Stimulated activated CD4-positive, alpha-beta T cell treated with anti-CD3 and anti-CD28 coated beads, Interleukin-4, amount 100 ng/mL, for 24 hours (primary cell): ENCODE data around the gene C1orf159.

Experiments
- DNase-seq: peaks from one replicate; pipeline ENCODE4 v3.0.0-alpha.2; 2020

C1orf159 gene

GRCh38 chr1:1130206-1131120 lies 14.6 kb upstream of the C1orf159 start:
- no peak for DNase-seq

- DNase-seq = no peak
Observed at GRCh38 chr1:1129381-1129821, 13.5 kb upstream of the C1orf159 start.

- no peak for DNase-seq
Observed at GRCh38 chr1:1128454-1129139, 12.7 kb upstream of the C1orf159 start.

- DNase-seq = no peak
Observed at GRCh38 chr1:1127551-1128451, 11.9 kb upstream of the C1orf159 start.

GRCh38 chr1:1125945-1126344 lies 10.1 kb upstream of the C1orf159 start:
- no peak for DNase-seq

GRCh38 chr1:1124786-1125642 lies 9.1 kb upstream of the C1orf159 start:
- no peak for DNase-seq

GRCh38 chr1:1124508-1124785 lies 8.6 kb upstream of the C1orf159 start:
- no peak for DNase-seq

GRCh38 chr1:1123581-1124507 lies 8.0 kb upstream of the C1orf159 start:
- DNase-seq = no peak

GRCh38 chr1:1122981-1123480 lies 7.1 kb upstream of the C1orf159 start:
- no peak for DNase-seq

GRCh38 chr1:1122078-1122811 lies 6.4 kb upstream of the C1orf159 start:
- DNase-seq = peak; percentile 88

- DNase-seq = no peak
Observed at GRCh38 chr1:1121611-1122077, 5.8 kb upstream of the C1orf159 start.

GRCh38 chr1:1120866-1121591 lies 5.1 kb upstream of the C1orf159 start:
- no peak for DNase-seq

- no peak for DNase-seq
Observed at GRCh38 chr1:1120096-1120495, 4.2 kb upstream of the C1orf159 start.

- no peak for DNase-seq
Observed at GRCh38 chr1:1119272-1119890, 3.5 kb upstream of the C1orf159 start.

GRCh38 chr1:1118876-1119220 lies 3.0 kb upstream of the C1orf159 start:
- DNase-seq = no peak

GRCh38 chr1:1118011-1118875 lies 2.4 kb upstream of the C1orf159 start:
- DNase-seq = no peak

GRCh38 chr1:1117469-1117831 lies 1.6 kb upstream of the C1orf159 start:
- no peak for DNase-seq
